Pancreas (tissue), 10 donors: ENCODE data around the gene HAAO. TPM values are rescaled to one million over a fixed set of nuclear protein-coding genes. Genes with fewer than 3 reads are reported as not detected.

ENCODE experiments used
- ATAC-seq, 4 donors: fragments of 200-7000 bp; cut with Tn5 transposase; one replicate each; pipeline versions ENCODE4 v1.8.0 to v1.9.1; 2020; ENCODE audit warnings: mild to moderate bottlenecking in 4 of 4, moderate library complexity in 4 of 4
- DNase-seq, 6 donors: peaks; one replicate each; pipeline ENCODE4 v3.0.0-alpha.2; 2020
- FAIRE-seq: peaks from 2 replicates; lab custom pipeline; 2012; peaks lifted over from hg19 to GRCh38; lab: Jason Lieb, UNC
- H3K27ac ChIP-seq, 4 donors: fragments of 200-600 bp; sonication (generic); 1 replicate in 3 of 4; 2 replicates in 1 of 4; pipeline versions ENCODE4 v1.5.0 to v1.8.0; 2020
- H3K27me3 ChIP-seq, 4 donors: fragments of 200-600 bp; one replicate each; pipeline ENCODE4 v1.8.0; 2021
- H3K36me3 ChIP-seq, 3 donors: fragments of 200-600 bp; sonication (generic) in 1 of 3; one replicate each; pipeline versions ENCODE4 v1.5.0 to v1.8.0; 2020 to 2021
- H3K4me1 ChIP-seq, 3 donors: fragments of 200-600 bp; one replicate each; pipeline ENCODE4 v1.8.0; 2021
- H3K4me3 ChIP-seq, 4 donors: fragments of 200-600 bp; sonication (generic) in 2 of 4; one replicate each; pipeline versions ENCODE4 v1.5.0 to v1.8.0; 2020 to 2021
- H3K9me3 ChIP-seq, 4 donors: fragments of 200-600 bp; one replicate each; pipeline ENCODE4 v1.8.0; 2021
- WGBS, 2 donors: extraction: QIAGEN DNeasy Blood & Tissue Kit; methylation state at CpG; one replicate each; pipeline ENCODE4 v1.1.7; 2013; 5-methylcytosine and 5-hydroxymethylcytosine counted together
- intact Hi-C, 3 donors: fragments of 100-400 bp; cut with DNase I; formaldehyde crosslinking; loops; one replicate each; pipeline versions ENCODE4 v1.11.1 to v1.14.2; 2022
- polyA plus RNA-seq, 2 donors: library from polyadenylated mRNA; stranded (reverse); fragments of 200-250 nt; gene quantifications; one replicate each; pipeline ENCODE4 v1.2.3, GENCODE V29; 2013
- total RNA-seq, 6 donors: library from RNA; stranded (reverse); fragmentation: NEBNext Ultra II Directional in 4 of 6; extraction: Animal tissue kit (Norgen Biotek cat#: 25700) in 4 of 6; gene quantifications; one replicate each; pipeline versions ENCODE4 v1.2.1 to v1.2.4, GENCODE V29; 2021 to 2023
- TF ChIP-seq, protein P1 (sequence below), 4 donors: fragments of 200-600 bp; sonication (generic) in 3 of 4; IDR thresholded peaks; one replicate each; pipeline versions ENCODE4 v1.5.0 to v1.8.0; 2021; ENCODE audit warnings: antibody characterized with exemption in 4 of 4
- donor health status: healthy with polysubstance abuse.
- donor health status: DM: no; HTN: no; CAD: no; lungs with moderate emphysema.
- donor health status: DM: no; HTN: no; CAD: no.
- donor health status: control.
- donor health status: control.
- donor health status: Bipolar disorder and iron deficiency.
- donor health status: DM: yes; HTN: yes; CAD: no.
- donor health status: DM: no; HTN: no; CAD: no.
- donor health status: DM: no; HTN: no; CAD: no.
- donor health status: DM: yes; HTN: yes; CAD: no.

The HAAO gene
- total and polyA plus RNA-seq, 8 donors, result 10.9 to 35.4 (median 21.5) TPM

DNA sequence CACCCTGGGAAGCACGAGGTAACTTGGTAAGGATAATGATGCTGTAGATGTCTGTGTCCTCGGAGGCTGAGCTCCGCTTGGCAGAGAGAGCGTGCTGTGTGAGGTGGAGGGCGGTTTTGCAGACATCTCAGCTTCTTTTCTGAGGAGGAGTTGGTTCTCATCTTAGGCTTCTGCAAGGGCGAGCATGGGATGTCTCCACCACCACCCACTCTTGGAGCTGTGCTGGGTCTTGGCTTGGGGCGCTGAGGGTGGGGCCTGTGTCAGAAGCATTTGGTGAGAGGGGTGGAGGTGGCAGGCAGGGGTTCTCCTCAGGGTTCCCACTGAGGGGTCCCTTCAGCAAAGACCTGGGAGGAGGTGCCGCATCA lies 37.6 kb downstream of the HAAO start:
- Histone ChIP-seq H3K4me3 (no peak overlapping the region), H3K27me3 (no peaks in the 10 kb centered on the region), H3K9me3 (no peaks in the 10 kb centered on the region), H3K36me3 (no peaks in the 10 kb centered on the region), H3K27ac (peak overlapping the region; percentile 6 to 50 (median 23)), H3K4me1 (peaks cover 10 to 25% (median 21%) of the 10 kb centered on the region in 3 donors)
- FAIRE-seq (no peak), ATAC-seq (peak in 1 of 4 donors; percentile 8), DNase-seq (no peak)
- intact Hi-C loops, result no loop called here
- TF ChIP-seq, protein P1, sequence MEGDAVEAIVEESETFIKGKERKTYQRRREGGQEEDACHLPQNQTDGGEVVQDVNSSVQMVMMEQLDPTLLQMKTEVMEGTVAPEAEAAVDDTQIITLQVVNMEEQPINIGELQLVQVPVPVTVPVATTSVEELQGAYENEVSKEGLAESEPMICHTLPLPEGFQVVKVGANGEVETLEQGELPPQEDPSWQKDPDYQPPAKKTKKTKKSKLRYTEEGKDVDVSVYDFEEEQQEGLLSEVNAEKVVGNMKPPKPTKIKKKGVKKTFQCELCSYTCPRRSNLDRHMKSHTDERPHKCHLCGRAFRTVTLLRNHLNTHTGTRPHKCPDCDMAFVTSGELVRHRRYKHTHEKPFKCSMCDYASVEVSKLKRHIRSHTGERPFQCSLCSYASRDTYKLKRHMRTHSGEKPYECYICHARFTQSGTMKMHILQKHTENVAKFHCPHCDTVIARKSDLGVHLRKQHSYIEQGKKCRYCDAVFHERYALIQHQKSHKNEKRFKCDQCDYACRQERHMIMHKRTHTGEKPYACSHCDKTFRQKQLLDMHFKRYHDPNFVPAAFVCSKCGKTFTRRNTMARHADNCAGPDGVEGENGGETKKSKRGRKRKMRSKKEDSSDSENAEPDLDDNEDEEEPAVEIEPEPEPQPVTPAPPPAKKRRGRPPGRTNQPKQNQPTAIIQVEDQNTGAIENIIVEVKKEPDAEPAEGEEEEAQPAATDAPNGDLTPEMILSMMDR (IDR thresholded peaks at IDR 0.05), result no peak
- WGBS, 2 donors, result 80 to 83% methylated on average over 8 of the region's 8 CpGs

DNA sequence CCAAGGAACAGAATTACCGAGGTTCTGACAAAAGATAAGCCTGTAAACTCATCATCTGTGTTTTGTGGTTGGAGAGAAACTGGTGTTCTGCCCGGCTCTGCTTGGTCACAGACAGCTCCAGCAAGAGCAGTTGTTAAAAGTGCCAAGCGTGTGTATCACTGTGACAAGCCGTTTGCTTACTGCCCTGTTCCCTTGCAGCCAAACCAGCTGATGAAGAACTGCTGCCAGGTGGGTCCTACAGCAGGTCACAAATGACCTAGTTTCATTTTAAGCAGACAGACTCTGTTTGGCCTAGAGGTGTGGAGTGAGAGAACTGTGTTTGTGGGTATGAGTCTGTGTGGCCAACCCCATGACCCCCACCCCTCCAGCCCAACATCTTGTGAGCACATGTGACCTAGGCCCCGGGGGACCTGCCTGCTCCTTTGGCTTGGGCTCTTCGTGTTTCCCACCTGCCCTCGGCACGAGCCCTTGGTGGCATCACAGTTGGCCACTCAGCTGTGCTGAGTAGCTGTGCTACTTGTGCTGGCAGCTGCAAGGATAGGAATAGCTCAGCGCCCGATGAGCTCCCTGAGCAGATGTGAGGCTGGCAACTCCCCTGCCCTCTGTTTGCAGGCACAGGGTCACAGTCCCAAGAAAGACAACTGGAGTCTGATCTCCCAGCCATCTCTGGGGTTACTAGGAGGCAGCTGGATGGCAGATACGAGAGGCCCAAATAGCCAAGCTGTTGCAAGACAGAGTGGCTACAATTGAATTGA lies 38.2 kb downstream of the HAAO start:
- WGBS, 2 donors, result 44 to 48% methylated on average over 11 of the region's 11 CpGs
- H3K36me3 ChIP-seq, result no peaks in the 10 kb centered on the region
- peak; percentile 61 to 75 (median 72) for ATAC-seq
- H3K9me3 ChIP-seq, result no peaks in the 10 kb centered on the region
- H3K4me1 ChIP-seq, result peaks cover 10 to 25% (median 21%) of the 10 kb centered on the region in 3 donors
- no peak overlapping the region for H3K4me3 ChIP-seq
- intact Hi-C loops, result no loop called here
- peak overlapping the region; percentile 6 to 50 (median 23) for H3K27ac ChIP-seq
- FAIRE-seq, result no peak
- TF ChIP-seq, protein P1 (IDR thresholded peaks at IDR 0.05), result no peak
- DNase-seq, result peak in 4 of 6 donors; percentile 55 to 72 (median 60)
- H3K27me3 ChIP-seq, result no peaks in the 10 kb centered on the region

DNA sequence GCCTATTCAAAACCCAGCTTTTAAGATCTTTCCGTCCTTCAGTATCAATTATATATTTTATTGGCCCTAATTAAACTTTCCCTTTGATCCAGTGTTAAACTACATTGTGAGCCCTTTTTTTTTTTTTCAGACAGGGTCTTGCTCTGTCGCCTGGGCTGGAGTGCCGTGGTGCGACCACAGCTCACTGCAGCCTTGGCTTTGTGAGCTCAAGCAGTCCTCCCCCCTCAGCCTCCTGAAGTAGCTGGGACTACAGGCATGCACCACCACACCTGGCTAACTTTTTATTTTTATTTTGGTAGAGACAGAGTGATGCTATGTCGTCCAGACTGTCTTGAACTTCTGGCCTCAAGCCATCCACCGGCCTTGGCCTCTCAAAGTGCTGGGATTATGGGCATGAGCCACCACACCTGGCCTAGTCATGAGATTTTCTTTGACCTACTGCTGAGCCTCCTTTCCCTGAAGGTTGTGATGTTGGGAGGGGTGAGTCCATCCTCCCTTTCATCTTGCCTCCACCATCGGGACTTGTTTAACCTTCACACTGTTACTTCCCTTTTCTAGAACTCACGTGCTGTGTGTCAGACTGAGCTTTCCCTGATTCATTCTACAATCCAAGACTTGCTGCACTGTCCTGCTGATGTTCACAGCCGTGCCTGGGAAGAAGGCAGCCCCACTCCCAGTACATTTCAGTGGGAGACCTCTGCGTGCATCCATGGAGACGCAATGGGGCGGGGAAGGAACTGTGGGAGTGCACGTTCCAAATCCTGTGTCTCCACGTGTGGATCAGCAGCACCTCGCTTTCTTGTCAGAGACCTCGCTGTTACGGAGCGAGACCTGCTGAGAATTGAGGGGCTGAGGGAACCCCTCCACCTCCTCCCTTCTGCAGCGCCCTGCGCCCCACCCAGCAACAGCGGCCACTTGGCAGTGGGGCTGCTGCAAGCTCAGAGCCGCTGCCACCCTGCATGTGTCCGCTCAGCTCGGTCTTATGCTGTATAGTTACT lies 39.3 kb downstream of the HAAO start:
- TF ChIP-seq, protein P1 (IDR thresholded peaks at IDR 0.05), result no peak
- peak overlapping the region in 1 of 4 donors; percentile 50 for H3K27ac ChIP-seq
- no peak overlapping the region for H3K4me3 ChIP-seq
- H3K27me3 ChIP-seq, result no peaks in the 10 kb centered on the region
- WGBS, 2 donors, result 87 to 88% methylated on average over 24 of the region's 24 CpGs
- no peak for FAIRE-seq
- peaks cover 10 to 25% (median 21%) of the 10 kb centered on the region in 3 donors for H3K4me1 ChIP-seq
- peak in 1 of 4 donors; percentile 21 for ATAC-seq
- no peak for DNase-seq
- intact Hi-C loops, result no loop called here
- no peaks in the 10 kb centered on the region for H3K36me3 ChIP-seq
- no peaks in the 10 kb centered on the region for H3K9me3 ChIP-seq

DNA sequence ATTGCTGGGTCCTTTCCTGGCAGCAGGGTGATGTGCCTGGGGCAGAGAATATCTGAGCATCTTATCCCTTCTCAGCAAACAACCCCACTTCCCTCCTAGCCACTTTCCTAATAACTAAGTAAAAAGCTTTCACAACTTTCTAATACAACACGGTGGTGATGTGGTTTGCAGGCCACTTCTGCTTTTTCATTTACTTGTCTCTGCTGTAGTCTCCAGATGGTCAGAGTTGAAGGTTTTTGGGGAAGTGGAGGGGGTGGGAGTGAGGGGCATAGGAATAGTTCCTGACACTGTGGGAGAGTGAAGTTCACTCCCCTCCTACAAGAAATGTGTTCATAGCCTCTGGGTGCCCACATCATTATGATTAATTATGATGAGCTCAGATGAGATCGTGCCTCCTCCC lies 40.1 kb downstream of the HAAO start:
- no peak overlapping the region for H3K27ac ChIP-seq
- intact Hi-C loops, result no loop called here
- no peaks in the 10 kb centered on the region for H3K36me3 ChIP-seq
- WGBS, 2 donors, result 77 to 86% methylated on average over 2 of the region's 2 CpGs
- H3K9me3 ChIP-seq, result no peaks in the 10 kb centered on the region
- ATAC-seq, result peak in 2 of 4 donors; percentile 22 to 24
- TF ChIP-seq, protein P1 (IDR thresholded peaks at IDR 0.05), result no peak
- peaks cover 10 to 25% (median 21%) of the 10 kb centered on the region in 3 donors for H3K4me1 ChIP-seq
- FAIRE-seq, result no peak
- DNase-seq, result no peak
- no peak overlapping the region for H3K4me3 ChIP-seq
- H3K27me3 ChIP-seq, result no peaks in the 10 kb centered on the region
